ENCODE results near the gene OGFOD3. TPM values are rescaled to one million over a fixed set of nuclear protein-coding genes. Genes with fewer than 3 reads are reported as not detected.

The OGFOD3 gene
- total RNA-seq, 1 donor from 2014 or later = 26.6 TPM

GRCh38 chr17:82435601-82436583, 17.5 kb upstream of the OGFOD3 start:
- intact Hi-C loops (cut with micrococcal nuclease) = no loop called here

DNA sequence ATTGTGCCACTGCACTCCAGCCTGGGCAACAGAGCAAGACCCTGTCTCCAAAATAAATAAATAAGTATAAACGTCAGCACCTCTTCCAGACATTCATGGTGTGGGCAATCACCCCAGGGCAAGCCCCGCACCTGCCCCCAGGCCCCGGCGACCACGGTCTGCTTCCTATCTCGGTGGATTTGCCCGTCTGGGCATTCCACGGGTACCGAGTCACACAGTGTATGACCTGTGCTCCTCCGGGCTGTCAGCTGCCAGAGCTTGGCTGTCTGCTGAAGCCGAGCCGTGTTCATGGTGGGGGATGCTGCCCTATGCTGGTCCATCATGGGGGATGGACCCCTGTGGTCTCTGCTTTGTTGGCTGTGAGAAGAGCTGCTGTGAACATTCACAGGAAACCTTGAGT, 16.7 kb upstream of the OGFOD3 start:
- intact Hi-C loops (cut with micrococcal nuclease) = no loop called here

DNA sequence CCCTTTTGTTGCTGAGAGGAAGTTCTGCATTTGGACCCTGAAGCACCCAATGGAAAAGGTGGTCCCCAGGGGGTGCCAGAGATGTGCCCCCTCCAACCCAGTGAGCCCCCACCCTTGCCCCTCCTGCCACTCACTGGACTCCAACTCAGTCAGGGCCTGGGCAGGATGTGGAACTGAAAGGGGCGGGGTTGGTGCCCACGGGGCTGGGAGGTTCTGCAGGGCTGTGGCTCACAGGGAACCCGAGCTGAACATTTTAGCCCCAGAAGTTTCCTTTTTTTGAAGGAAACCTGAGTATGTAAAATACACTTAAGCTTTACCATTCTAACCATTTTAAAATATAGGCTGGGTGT, 15.8 kb upstream of the OGFOD3 start:
- intact Hi-C loops (cut with micrococcal nuclease) = no loop called here

DNA sequence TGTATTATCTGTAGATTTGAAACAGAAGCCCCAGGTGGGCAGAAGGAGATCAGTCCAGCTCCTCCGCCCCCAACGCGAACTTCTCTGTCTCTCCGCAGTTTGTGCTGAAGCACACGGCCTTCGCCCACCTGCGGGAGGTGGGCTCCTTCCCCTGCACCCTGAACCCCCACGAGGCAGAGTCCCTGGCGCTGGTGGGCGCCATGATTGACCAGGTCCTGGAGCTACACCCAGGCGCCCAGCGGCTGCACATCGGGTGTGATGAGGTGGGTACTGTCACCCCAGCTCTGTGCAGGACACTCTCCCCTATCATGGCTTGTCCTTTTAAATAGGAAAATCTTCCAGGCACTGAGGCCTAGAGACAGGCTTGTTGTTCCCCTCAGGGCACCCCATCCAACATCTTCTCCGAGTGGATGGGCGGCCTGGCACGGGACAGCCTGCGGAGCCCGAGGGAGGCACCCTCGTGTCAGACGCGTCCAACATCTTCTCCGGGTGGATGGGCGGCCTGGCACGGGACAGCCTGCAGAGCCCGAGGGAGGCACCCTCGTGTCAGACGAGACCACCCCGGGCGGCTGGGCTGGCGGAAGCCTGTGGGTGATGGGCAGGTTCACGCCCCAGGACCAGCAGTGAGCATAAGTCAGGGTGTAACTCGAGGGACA, 15.3 kb upstream of the OGFOD3 start:
- intact Hi-C loops (cut with micrococcal nuclease) = no loop called here

GRCh38 chr17:82432017-82432416, 13.6 kb upstream of the OGFOD3 start:
- intact Hi-C loops (cut with micrococcal nuclease) = no loop called here

DNA sequence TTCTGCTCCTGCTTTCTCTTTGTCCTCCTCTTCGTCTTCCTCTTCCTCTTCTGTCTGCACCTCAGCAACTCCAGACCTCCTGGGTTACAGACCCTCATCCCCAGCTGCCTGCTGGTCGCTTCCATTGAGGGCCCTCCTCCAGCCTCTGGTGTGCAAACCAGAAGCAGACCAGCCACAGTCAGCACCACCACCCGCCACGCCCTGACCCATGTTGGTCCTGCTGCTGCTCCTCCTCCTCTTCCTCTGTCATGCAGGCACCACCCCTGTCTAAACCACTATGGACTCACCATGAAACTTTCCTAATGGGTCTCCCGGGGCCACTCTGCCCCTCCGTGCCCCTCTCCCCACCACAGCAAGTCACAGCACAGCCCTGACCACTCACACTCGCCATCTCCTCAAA, 11.4 kb upstream of the OGFOD3 start:
- intact Hi-C loops (cut with micrococcal nuclease) = no loop called here

GRCh38 chr17:82428546-82428945, 10.2 kb upstream of the OGFOD3 start:
- intact Hi-C loops (cut with micrococcal nuclease) = no loop called here

DNA sequence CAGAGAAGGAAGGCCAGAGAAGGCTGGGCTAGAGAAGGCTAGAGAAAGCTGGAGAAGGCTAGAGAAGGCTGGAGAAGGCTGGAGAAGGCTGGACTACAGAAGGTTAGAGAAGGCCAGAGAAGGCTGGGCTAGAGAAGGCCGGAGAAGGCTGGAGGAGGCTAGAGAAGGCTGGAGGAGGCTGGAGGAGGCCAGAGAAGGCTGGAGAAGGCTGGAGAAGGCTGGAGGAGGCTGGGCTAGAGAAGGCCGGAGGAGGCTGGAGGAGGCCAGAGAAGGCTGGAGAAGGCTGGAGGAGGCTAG, 6.4 kb upstream of the OGFOD3 start:
- intact Hi-C loops (cut with micrococcal nuclease) = no loop called here

GRCh38 chr17:82424001-82424862, 5.8 kb upstream of the OGFOD3 start:
- intact Hi-C loops (cut with micrococcal nuclease) = no loop called here

- intact Hi-C loops (cut with micrococcal nuclease) = loop anchor here (2.0 to 10.0 kb wide), 4 partner anchors 75 to 229 kb away; partner anchors contain the start of gene WDR45B
These were observed 1.2 kb upstream of the OGFOD3 start for GRCh38 chr17:82419540-82419939.

DNA sequence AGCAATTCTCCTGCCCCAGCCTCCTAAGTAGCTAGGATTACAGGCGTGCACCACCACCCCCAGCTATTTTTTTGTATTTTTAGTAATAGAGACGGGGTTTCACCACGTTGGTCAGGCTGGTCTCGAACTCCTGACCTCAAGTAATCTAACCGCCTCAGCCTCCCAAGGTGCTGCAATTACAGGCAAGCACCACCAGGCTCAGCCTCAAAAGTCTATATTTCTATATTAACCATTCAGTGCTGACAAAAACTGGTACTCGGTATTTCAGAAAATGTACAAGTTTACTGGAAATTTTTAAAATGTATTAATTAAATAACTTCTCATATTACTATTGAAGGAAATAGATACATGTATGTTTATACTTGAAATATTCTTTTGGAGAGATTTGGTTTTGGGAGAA, 1.6 kb downstream of the OGFOD3 start:
- intact Hi-C loops (cut with micrococcal nuclease) = loop anchor here (10.0 kb wide), 3 partner anchors 78 to 182 kb away; no protein-coding TSS in a partner anchor

- intact Hi-C loops (cut with micrococcal nuclease) = loop anchor here (10.0 kb wide), 3 partner anchors 79 to 181 kb away; no protein-coding TSS in a partner anchor
These were observed 2.1 kb downstream of the OGFOD3 start for GRCh38 chr17:82416264-82416663.

- intact Hi-C loops (cut with micrococcal nuclease) = loop anchor here (10.0 kb wide), 3 partner anchors 79 to 181 kb away; no protein-coding TSS in a partner anchor
These were observed 2.6 kb downstream of the OGFOD3 start for GRCh38 chr17:82415786-82416185.

GRCh38 chr17:82415336-82415735, 3.0 kb downstream of the OGFOD3 start:
- intact Hi-C loops (cut with micrococcal nuclease) = loop anchor here (10.0 kb wide), 3 partner anchors 79 to 181 kb away; no protein-coding TSS in a partner anchor

- intact Hi-C loops (cut with micrococcal nuclease) = loop anchor here (1.0 to 10.0 kb wide), 4 partner anchors 63 to 180 kb away; no protein-coding TSS in a partner anchor
These were observed 3.7 kb downstream of the OGFOD3 start for GRCh38 chr17:82414548-82415281.

GRCh38 chr17:82412535-82413520, 5.6 kb downstream of the OGFOD3 start:
- intact Hi-C loops (cut with micrococcal nuclease) = loop anchor here (10.0 kb wide), 3 partner anchors 82 to 178 kb away; no protein-coding TSS in a partner anchor

- intact Hi-C loops (cut with micrococcal nuclease) = loop anchor here (10.0 kb wide), 3 partner anchors 83 to 177 kb away; no protein-coding TSS in a partner anchor
These were observed 6.3 kb downstream of the OGFOD3 start for GRCh38 chr17:82412081-82412480.

DNA sequence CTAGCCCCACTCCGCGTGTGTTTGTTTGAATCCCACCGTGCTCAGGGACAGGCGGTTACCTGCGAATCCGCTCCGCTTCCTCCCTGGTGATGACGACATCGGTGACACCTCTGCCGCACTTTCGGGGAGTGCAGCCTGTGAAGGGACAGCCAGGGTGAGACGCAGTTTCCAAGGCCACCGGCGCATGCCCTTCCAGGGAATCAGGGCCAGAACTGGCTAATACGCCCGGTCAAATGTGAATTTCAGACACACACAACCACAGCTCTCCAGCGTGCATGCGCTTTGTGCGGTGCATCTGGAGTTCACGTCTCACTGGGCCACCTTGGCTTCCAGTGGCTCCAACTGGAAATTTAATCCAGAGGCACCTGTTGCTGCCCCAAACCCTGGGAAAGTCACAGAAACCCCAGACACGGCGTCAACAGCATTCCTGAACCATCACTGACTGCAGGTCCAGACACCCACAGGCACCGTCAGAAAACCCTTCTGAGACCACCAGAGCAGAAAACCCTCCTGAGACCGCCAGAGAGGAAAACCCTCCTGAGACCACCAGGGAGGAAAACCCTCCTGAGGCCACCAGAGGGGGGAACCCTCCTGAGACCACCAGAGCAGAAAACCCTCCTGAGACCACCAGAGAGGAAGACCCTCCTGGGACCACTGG, 6.9 kb downstream of the OGFOD3 start:
- intact Hi-C loops (cut with micrococcal nuclease) = loop anchor here (10.0 kb wide), 3 partner anchors 83 to 177 kb away; no protein-coding TSS in a partner anchor
